NCI-H128 (cell line): Measurements from ENCODE around the gene ABCC2.
"Not testable (repeated sequence)": the region's sequence is repeated elsewhere in the genome, so short reads cannot be mapped to it uniquely, and the experiment has no call there.

ENCODE experiments used
- DNase-seq: peaks from one replicate; lab custom pipeline; 2025; ENCODE audit not compliant: unreplicated experiment; lab: John Stamatoyannopoulos, UW

Gene ABCC2

GRCh38 chr10:99782447-99783286 is at the start of gene ABCC2:
Gene ABCC2, plus strand, starts transcription at chr10:99782640. Its CDS starts 205 bp downstream, at chr10:99782845.
- no peak for DNase-seq

GRCh38 chr10:99733366-99733765 is 49.1 kb upstream of the ABCC2 start:
- DNase-seq = no peak

GRCh38 chr10:99734111-99734510 is 48.3 kb upstream of the ABCC2 start:
- not testable (repeated sequence) for DNase-seq

GRCh38 chr10:99740260-99740659 is 42.2 kb upstream of the ABCC2 start:
- no peak for DNase-seq

- DNase-seq = no peak
Observed at GRCh38 chr10:99740933-99741559, 41.4 kb upstream of the ABCC2 start.

GRCh38 chr10:99742254-99742653 is 40.2 kb upstream of the ABCC2 start:
- DNase-seq = no peak

- no peak for DNase-seq
Observed at GRCh38 chr10:99742701-99743100, 39.7 kb upstream of the ABCC2 start.

- DNase-seq = no peak
Observed at GRCh38 chr10:99743841-99744240, 38.6 kb upstream of the ABCC2 start.

GRCh38 chr10:99746166-99746565 is 36.3 kb upstream of the ABCC2 start:
- not testable (repeated sequence) for DNase-seq

- DNase-seq = no peak
Observed at GRCh38 chr10:99748823-99749451, 33.5 kb upstream of the ABCC2 start.

- DNase-seq = no peak
Observed at GRCh38 chr10:99750641-99751040, 31.8 kb upstream of the ABCC2 start.

- DNase-seq = no peak
Observed at GRCh38 chr10:99754670-99755069, 27.8 kb upstream of the ABCC2 start.

GRCh38 chr10:99756159-99756558 is 26.3 kb upstream of the ABCC2 start:
- no peak for DNase-seq

GRCh38 chr10:99758211-99758891 is 24.1 kb upstream of the ABCC2 start:
- no peak for DNase-seq

- no peak for DNase-seq
Observed at GRCh38 chr10:99760321-99760720, 22.1 kb upstream of the ABCC2 start.

- no peak for DNase-seq
Observed at GRCh38 chr10:99761365-99761764, 21.1 kb upstream of the ABCC2 start.

- no peak for DNase-seq
Observed at GRCh38 chr10:99765672-99766301, 16.7 kb upstream of the ABCC2 start.

GRCh38 chr10:99766302-99766681 is 16.1 kb upstream of the ABCC2 start:
- DNase-seq = no peak

GRCh38 chr10:99767901-99768300 is 14.5 kb upstream of the ABCC2 start:
- no peak for DNase-seq

GRCh38 chr10:99768556-99768955 is 13.9 kb upstream of the ABCC2 start:
- DNase-seq = no peak

- no peak for DNase-seq
Observed at GRCh38 chr10:99769706-99770105, 12.7 kb upstream of the ABCC2 start.
